ENCODE measurements around the gene HAPSTR1. TPM values are rescaled to one million over a fixed set of nuclear protein-coding genes. Genes with fewer than 3 reads are reported as not detected.

The HAPSTR1 gene
- total RNA-seq, 1 experiment from 2014 or later, result 59.6 TPM

- Mint-ChIP-seq H3K9me3 (ENCODE audit: low read depth, unreplicated experiment) (no peaks in the 10 kb centered on the region), H3K27me3 (ENCODE audit: unreplicated experiment) (no peaks in the 10 kb centered on the region), H3K4me3 (ENCODE audit: low read depth, unreplicated experiment) (peak overlapping the region; percentile 3), H3K36me3 (ENCODE audit: insufficient read depth, unreplicated experiment) (peaks cover 69% of the 10 kb centered on the region), H3K27ac (ENCODE audit: unreplicated experiment) (peak overlapping the region; percentile 70), H3K4me1 (ENCODE audit: low read depth, unreplicated experiment) (peaks cover 53% of the 10 kb centered on the region)
- DNase-seq, result no peak
- CTCF ChIA-PET, result interaction anchor here (0.5 kb wide), 1 partner anchor 104 kb away, joined by 5 read pairs; no protein-coding TSS in a partner anchor
- no peak for TF ChIP-seq CTCF (IDR thresholded peaks at IDR 0.05; ENCODE audit: unreplicated experiment)
- no TSS peak for BruUV-seq (replicated peaks)
- intact Hi-C loops (cut with micrococcal nuclease; ENCODE audit: unreplicated experiment), result loop anchor here (5.0 to 10.0 kb wide), 2 partner anchors 157 to 199 kb away; no protein-coding TSS in a partner anchor
Observed at GRCh38 chr16:9114112-9114511, 22.7 kb downstream of the HAPSTR1 start.

GRCh38 chr16:9114842-9115241 lies 23.4 kb downstream of the HAPSTR1 start:
- no TSS peak for BruUV-seq (replicated peaks)
- Mint-ChIP-seq H3K36me3 (ENCODE audit: insufficient read depth, unreplicated experiment) (peaks cover 72% of the 10 kb centered on the region), H3K27me3 (ENCODE audit: unreplicated experiment) (no peaks in the 10 kb centered on the region), H3K4me1 (ENCODE audit: low read depth, unreplicated experiment) (peaks cover 46% of the 10 kb centered on the region), H3K9me3 (ENCODE audit: low read depth, unreplicated experiment) (no peaks in the 10 kb centered on the region), H3K4me3 (ENCODE audit: low read depth, unreplicated experiment) (peak overlapping the region; percentile 3), H3K27ac (ENCODE audit: unreplicated experiment) (peak overlapping the region; percentile 70)
- CTCF ChIA-PET, result no interaction called here
- TF ChIP-seq CTCF (IDR thresholded peaks at IDR 0.05; ENCODE audit: unreplicated experiment), result no peak
- DNase-seq, result no peak
- intact Hi-C loops (cut with micrococcal nuclease; ENCODE audit: unreplicated experiment), result loop anchor here (5.0 to 10.0 kb wide), 2 partner anchors 158 to 200 kb away; no protein-coding TSS in a partner anchor

GRCh38 chr16:9115277-9115676 lies 23.8 kb downstream of the HAPSTR1 start:
- Mint-ChIP-seq H3K27me3 (ENCODE audit: unreplicated experiment) (no peaks in the 10 kb centered on the region), H3K9me3 (ENCODE audit: low read depth, unreplicated experiment) (no peaks in the 10 kb centered on the region), H3K4me3 (ENCODE audit: low read depth, unreplicated experiment) (peak overlapping the region; percentile 3), H3K36me3 (ENCODE audit: insufficient read depth, unreplicated experiment) (peaks cover 76% of the 10 kb centered on the region), H3K27ac (ENCODE audit: unreplicated experiment) (peak overlapping the region; percentile 70), H3K4me1 (ENCODE audit: low read depth, unreplicated experiment) (peaks cover 41% of the 10 kb centered on the region)
- CTCF ChIA-PET, result no interaction called here
- BruUV-seq (replicated peaks), result no TSS peak
- TF ChIP-seq CTCF (IDR thresholded peaks at IDR 0.05; ENCODE audit: unreplicated experiment), result no peak
- no peak for DNase-seq
- intact Hi-C loops (cut with micrococcal nuclease; ENCODE audit: unreplicated experiment), result loop anchor here (10.0 kb wide), 1 partner anchor 200 kb away; no protein-coding TSS in a partner anchor

GRCh38 chr16:9116141-9116540 lies 24.7 kb downstream of the HAPSTR1 start:
- no peaks in the 10 kb centered on the region for H3K27me3 Mint-ChIP-seq (ENCODE audit: unreplicated experiment)
- CTCF ChIA-PET, result no interaction called here
- peaks cover 33% of the 10 kb centered on the region for H3K4me1 Mint-ChIP-seq (ENCODE audit: low read depth, unreplicated experiment)
- no TSS peak for BruUV-seq (replicated peaks)
- H3K9me3 Mint-ChIP-seq (ENCODE audit: low read depth, unreplicated experiment), result no peaks in the 10 kb centered on the region
- intact Hi-C loops (cut with micrococcal nuclease; ENCODE audit: unreplicated experiment), result loop anchor here (10.0 kb wide), 1 partner anchor 201 kb away; no protein-coding TSS in a partner anchor
- DNase-seq, result no peak
- no peak overlapping the region for H3K4me3 Mint-ChIP-seq (ENCODE audit: low read depth, unreplicated experiment)
- peaks cover 80% of the 10 kb centered on the region for H3K36me3 Mint-ChIP-seq (ENCODE audit: insufficient read depth, unreplicated experiment)
- no peak for TF ChIP-seq CTCF (IDR thresholded peaks at IDR 0.05; ENCODE audit: unreplicated experiment)
- no peak overlapping the region for H3K27ac Mint-ChIP-seq (ENCODE audit: unreplicated experiment)

Data from Calu3 (cell line).